Fibroblast of skin of abdomen (primary cell): ENCODE results near the gene ALK.

Source experiments
- DNase-seq: peaks from one replicate; pipeline ENCODE4 v3.0.0-alpha.2; 2013

Gene ALK

DNA sequence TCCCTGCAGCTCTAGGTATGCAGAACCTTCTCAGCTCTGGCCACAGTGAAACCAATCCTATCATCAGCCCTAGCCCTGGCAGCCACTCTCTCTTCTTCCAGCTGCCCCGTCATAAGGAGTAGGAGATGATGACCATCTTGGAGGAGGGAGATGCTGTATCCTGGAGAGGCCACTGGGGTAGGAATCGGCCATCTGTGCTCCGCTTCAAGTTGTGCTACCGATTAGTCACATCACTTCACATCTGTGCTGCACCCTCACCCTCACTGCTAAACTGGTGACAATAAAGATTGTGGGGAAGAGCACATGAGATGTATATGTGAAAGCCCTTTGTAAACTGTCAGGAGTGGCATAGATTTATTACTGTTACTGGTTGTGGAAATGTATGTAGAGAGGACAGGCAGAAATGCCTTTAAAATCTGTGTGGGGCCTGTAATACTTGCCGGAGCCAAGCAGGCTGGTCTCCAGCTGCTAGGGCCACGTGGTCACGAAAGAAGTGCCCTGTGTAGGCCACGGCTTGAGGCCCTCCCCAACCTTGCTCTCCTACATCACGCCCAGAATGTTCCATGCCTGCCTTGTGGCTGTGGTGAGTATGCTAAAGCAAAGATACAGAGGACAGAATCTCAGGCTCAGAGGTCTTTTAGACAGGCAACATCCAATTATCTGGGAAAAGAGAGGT lies 569.3 kb downstream of the ALK start:
- DNase-seq = peak; percentile 27

DNA sequence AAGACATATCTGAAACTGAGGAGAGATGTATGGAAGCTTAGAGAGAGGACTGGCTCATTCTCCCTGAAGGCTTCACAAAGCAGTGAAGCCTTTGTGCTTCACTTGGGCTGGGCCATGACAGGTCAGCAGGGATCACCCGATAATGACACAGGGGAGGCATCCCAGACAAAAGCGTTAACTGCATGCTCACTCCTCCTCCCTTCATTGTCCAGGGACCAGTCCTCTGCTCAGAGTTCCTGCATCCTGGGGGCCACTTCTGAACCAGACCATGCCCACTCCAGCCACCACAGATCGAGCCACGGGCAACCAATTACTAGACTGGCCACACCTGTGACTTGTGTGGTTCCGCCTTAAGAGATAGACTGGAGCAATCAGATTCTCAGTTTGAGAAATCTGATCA lies 570.1 kb downstream of the ALK start:
- DNase-seq = no peak

GRCh38 chr2:29349316-29350030 lies 571.9 kb downstream of the ALK start:
- DNase-seq = no peak

GRCh38 chr2:29347774-29348461 lies 573.5 kb downstream of the ALK start:
- no peak for DNase-seq

DNA sequence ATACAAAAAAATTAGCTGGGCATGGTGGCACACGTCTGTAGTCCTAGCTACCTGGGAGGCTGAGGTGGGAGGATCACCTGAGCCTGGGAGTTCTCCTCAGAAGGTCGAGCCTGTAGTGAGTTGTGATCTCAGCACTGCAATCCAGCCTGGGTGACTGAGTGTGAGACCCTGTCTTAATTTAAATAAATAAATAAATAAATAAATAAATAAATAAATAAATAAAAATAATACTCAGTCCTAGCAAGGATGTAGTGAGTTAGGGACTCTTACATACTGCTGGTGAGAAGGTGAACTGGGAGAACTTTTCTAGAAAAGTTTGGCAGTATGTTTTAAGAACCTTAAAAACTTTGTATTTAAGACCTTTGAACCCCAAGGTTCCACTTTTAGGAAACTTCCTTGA lies 576.1 kb downstream of the ALK start:
- no peak for DNase-seq

- no peak for DNase-seq
Observed at GRCh38 chr2:29343830-29344229, 577.6 kb downstream of the ALK start.

DNA sequence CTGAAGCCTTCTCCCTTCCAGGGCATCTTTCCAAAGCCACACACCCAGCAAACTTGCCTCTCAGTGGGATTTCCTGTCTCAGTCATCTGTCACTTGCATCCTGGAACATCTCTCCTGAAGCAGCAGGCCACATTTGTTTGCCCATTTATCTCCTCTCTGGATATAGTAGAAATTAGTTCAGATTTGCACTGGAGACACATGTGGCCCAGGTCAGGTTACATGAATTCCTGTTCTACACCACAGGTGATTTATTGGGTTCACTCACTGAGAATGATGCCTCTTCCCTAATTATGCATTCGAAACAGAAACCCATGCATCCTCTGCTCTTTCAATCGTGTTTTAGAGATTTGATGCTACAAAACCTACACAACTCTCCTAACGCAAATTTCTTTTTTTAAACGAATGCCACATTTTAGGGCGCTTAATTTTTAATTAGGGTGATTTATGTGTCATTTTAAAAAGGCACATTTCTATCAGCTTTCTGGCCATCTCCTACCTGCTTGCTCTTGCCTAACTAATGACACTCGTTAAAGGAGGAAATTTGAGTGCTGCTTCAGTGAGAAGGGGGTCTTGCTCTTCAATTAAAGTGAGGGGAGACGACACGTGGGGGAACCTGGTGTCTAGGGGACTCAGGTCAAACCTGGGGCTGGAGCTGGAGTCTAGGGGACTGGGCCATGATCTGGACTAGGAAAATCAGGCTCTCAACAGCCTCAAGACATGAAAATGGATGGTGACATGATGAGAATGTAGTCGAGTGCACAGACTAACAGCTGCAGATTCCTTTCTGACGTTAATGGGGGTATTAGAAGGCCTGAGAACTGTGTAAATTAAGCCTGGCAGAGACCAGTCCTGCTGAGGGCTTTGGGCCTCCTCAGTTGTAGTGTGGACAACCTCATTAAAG lies 584.8 kb downstream of the ALK start:
- no peak for DNase-seq

GRCh38 chr2:29335396-29335795 lies 586.0 kb downstream of the ALK start:
- DNase-seq = no peak

DNA sequence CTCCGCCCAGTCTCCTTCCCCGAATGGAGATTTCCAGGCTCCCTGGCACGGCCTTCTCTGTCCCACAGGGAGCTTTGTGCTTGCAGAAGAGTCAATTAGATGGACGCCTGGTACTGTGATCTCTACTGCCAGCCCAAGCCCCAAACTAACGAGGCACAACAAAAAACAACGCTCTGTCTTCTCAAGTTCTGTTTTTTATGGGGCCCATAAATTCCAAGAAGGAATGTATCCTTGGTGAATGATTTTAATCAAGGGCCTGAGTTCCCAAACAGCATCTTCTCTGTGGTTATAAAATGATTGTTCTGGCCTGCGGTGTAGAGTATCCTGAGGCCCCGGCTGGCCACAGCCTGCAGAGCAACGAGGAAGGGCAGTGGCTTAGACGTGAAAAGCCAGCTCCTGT lies 586.7 kb downstream of the ALK start:
- no peak for DNase-seq

- no peak for DNase-seq
Observed at GRCh38 chr2:29332540-29332939, 588.8 kb downstream of the ALK start.

DNA sequence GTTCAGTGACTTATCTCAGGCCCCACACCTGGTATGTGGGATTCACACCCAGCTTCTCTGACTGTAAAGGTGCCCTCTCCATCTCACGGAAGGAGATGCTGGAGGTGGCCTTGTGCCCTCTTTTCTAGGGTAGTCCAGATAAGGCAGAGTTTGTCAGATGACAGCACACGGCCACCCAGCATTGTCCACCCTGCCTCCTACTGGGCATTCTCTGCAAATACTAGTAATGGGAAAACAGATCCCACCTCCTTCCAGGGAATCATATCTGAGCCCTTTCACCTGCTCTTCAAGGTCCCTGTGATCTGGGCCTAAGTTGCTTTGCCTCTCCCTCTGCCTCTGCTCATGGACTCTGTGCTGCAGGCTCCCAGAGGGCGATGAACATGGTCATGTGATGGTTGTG lies 591.5 kb downstream of the ALK start:
- DNase-seq = no peak

DNA sequence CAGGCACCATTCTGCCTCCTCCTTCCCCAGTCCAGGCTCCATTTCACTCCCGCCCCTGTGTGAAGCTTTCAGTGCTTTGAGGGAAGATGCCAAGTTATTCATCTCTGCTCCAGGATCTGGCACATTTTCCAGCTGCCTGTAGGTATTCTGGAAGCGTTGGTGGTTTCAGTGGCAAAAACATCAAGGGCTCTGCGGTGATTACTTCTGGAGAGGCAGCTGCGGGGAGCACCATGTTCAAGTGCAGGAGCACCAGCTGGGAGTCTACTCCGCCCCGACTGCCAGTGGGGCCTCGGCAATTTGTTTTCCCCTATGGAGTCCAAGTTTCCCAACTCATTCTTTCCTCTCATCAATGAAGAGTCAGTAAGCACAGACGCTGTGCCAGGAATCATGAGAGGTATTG lies 594.5 kb downstream of the ALK start:
- peak; percentile 37 for DNase-seq

GRCh38 chr2:29325544-29325943 lies 595.8 kb downstream of the ALK start:
- DNase-seq = no peak

- peak; percentile 79 for DNase-seq
Observed at GRCh38 chr2:29323961-29324360, 597.4 kb downstream of the ALK start.

- peak; percentile 38 for DNase-seq
Observed at GRCh38 chr2:29323301-29323700, 598.1 kb downstream of the ALK start.

- peak; percentile 94 for DNase-seq
Observed at GRCh38 chr2:29322011-29322410, 599.4 kb downstream of the ALK start.

- no peak for DNase-seq
Observed at GRCh38 chr2:29317801-29318485, 603.4 kb downstream of the ALK start.

DNA sequence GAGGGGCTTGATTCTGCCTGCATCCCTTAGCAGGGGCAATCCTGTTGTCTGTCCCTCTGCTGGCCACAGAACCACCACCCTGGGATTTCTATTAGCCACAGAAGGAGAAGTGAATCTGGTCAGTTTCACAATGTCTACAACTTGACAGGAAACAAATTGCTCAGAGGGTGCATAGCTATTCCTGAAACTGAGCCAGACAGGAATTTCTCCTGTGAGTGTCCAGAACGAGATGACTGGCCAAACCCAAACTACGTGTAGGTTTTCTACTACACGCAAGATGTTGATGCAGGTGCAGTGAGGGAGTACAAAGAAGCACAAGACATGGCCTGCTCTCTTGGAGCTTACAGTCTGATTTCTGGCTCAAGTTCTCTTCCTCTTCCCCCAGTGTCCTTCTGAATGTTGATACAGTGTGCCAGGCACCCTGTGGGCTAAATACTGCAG lies 604.3 kb downstream of the ALK start:
- DNase-seq = peak; percentile 77

DNA sequence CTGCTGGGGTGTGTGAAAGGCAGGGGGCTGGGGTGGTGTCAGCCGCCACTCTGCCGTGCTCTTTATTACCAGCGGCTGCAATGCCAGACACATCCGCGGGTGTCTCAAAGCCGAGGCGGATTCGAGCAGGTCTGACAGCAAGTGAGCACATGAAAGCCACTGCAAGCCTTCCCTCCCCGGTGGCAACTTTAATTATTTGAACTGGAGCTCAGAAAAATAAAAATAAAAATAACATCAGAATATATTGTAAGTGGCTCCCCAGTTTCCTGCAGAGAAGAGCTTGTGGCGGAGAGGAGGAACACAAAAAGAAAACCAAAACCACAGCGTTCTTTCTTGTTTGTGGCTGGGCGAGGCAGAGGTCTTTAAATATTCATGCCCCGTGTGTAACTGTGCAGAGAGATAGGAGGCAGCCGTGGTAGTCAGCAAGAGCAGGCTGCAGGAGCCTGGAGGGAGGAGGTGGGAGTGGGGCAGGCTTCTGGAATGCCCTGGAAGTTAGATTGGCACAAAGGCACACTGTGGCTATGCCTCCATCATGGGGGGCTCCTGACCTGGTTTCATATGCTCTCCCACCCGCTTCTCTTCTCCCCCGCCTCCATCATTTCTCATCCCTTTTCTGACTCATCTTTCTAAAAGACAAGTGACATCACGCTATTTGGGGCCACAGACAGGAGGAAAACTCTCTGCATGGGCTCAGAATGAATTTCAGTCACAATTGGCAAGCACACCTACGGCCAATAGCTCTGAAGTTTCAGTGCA lies 606.4 kb downstream of the ALK start:
- peak; percentile 60 for DNase-seq

- no peak for DNase-seq
Observed at GRCh38 chr2:29311458-29311857, 609.9 kb downstream of the ALK start.

DNA sequence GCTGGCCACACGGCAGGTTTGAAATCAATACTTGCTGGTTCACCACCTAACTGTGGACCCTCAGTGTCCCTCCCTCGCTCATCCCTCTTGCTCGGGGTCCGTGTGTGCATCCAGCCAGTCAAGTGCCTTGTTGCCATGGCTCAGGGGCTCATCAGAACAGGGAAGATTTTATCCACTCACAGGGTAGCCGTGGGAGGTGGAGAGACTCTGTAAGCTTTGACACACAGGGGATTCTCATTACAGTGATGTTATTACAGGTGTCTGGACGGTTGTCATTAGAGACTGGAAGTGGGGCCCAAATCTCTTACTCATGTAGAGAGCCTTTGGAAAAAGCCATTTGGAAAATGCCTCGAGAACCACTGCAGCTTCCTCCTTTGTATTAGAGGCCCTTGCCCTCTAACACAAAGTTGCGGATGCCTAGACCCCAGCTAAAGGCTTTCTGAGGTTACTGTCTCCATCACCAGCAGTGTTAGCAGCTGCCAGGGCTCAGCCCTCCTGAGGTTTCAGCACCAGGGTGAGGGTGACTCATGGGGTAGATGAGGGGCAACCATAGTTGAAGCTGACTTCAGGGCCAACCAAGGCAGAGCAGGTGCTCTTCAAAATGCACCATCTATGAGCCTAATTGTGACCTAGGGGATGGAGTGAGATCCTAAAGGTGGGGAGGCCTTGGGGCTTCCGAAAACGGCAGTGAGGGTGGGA lies 610.6 kb downstream of the ALK start:
- no peak for DNase-seq
